ENCODE measurements around the gene NR2F6. TPM values are rescaled to one million over a fixed set of nuclear protein-coding genes. Genes with fewer than 3 reads are reported as not detected.
"Not testable (repeated sequence)": the region's sequence is repeated elsewhere in the genome, so short reads cannot be mapped to it uniquely, and the experiment has no call there.

NR2F6 gene
- total RNA-seq, 4 donors from 2014 or later = 42.1 to 217 (median 142) TPM

- H3K4me1 ChIP-seq = no peaks in the 10 kb centered on the region
- H3K27ac ChIP-seq = no peak overlapping the region
- no peak for DNase-seq
- H3K9me3 ChIP-seq = no peaks in the 10 kb centered on the region
- TF ChIP-seq POLR2A (IDR thresholded peaks at IDR 0.05) (no peak), CTCF (IDR thresholded peaks at IDR 0.05) (no peak)
- no peaks in the 10 kb centered on the region for H3K27me3 ChIP-seq
- no peak overlapping the region for H3K4me3 ChIP-seq
- peaks cover 0 to 87% (median 0%) of the 10 kb centered on the region in 3 donors for H3K36me3 ChIP-seq
These were observed 49.1 kb downstream of the NR2F6 start for GRCh38 chr19:17196610-17197009.

GRCh38 chr19:17195106-17195505 lies 50.6 kb downstream of the NR2F6 start:
- H3K4me3 ChIP-seq = no peak overlapping the region
- no peaks in the 10 kb centered on the region for H3K4me1 ChIP-seq
- H3K27me3 ChIP-seq = no peaks in the 10 kb centered on the region
- peaks cover 0 to 87% (median 3%) of the 10 kb centered on the region in 3 donors for H3K36me3 ChIP-seq
- no peak overlapping the region for H3K27ac ChIP-seq
- no peak for TF ChIP-seq POLR2A (IDR thresholded peaks at IDR 0.05)
- H3K9me3 ChIP-seq = no peaks in the 10 kb centered on the region
- no peak for DNase-seq

GRCh38 chr19:17194608-17195007 lies 51.1 kb downstream of the NR2F6 start:
- TF ChIP-seq POLR2A (IDR thresholded peaks at IDR 0.05) (no peak), CTCF (IDR thresholded peaks at IDR 0.05) (no peak)
- H3K36me3 ChIP-seq = peaks cover 0 to 87% (median 3%) of the 10 kb centered on the region in 3 donors
- no peaks in the 10 kb centered on the region for H3K9me3 ChIP-seq
- H3K27me3 ChIP-seq = no peaks in the 10 kb centered on the region
- H3K27ac ChIP-seq = no peak overlapping the region
- no peaks in the 10 kb centered on the region for H3K4me1 ChIP-seq
- H3K4me3 ChIP-seq = no peak overlapping the region
- DNase-seq = peak in 1 of 3 donors; percentile 26

GRCh38 chr19:17192751-17193150 lies 53.0 kb downstream of the NR2F6 start:
- Histone ChIP-seq H3K27ac (no peak overlapping the region), H3K27me3 (no peaks in the 10 kb centered on the region), H3K4me3 (no peak overlapping the region), H3K4me1 (no peaks in the 10 kb centered on the region), H3K9me3 (no peaks in the 10 kb centered on the region), H3K36me3 (peaks cover 0 to 93% (median 3%) of the 10 kb centered on the region in 3 donors)
- DNase-seq = no peak
- no peak for TF ChIP-seq POLR2A (IDR thresholded peaks at IDR 0.05)
- no peak for TF ChIP-seq CTCF (IDR thresholded peaks at IDR 0.05)

GRCh38 chr19:17191736-17192135 lies 54.0 kb downstream of the NR2F6 start:
- H3K36me3 ChIP-seq = peaks cover 0 to 96% (median 3%) of the 10 kb centered on the region in 3 donors
- H3K27ac ChIP-seq, H3K27me3 ChIP-seq, H3K4me1 ChIP-seq, H3K4me3 ChIP-seq, DNase-seq, H3K9me3 ChIP-seq: not testable (repeated sequence)

- no peaks in the 10 kb centered on the region for H3K27me3 ChIP-seq
- H3K4me3 ChIP-seq = no peak overlapping the region
- H3K27ac ChIP-seq = no peak overlapping the region
- no peak for DNase-seq
- peaks cover 0 to 5% (median 4%) of the 10 kb centered on the region in 4 donors for H3K4me1 ChIP-seq
- peaks cover 0 to 83% (median 0%) of the 10 kb centered on the region in 3 donors for H3K36me3 ChIP-seq
- H3K9me3 ChIP-seq = no peaks in the 10 kb centered on the region
- TF ChIP-seq POLR2A (IDR thresholded peaks at IDR 0.05) (no peak), CTCF (IDR thresholded peaks at IDR 0.05) (no peak)
These were observed 60.1 kb downstream of the NR2F6 start for GRCh38 chr19:17185590-17185989.

- peak in 2 of 3 donors; percentile 74 to 75 for DNase-seq
- Histone ChIP-seq H3K36me3 (peaks cover 0 to 76% (median 0%) of the 10 kb centered on the region in 3 donors), H3K27me3 (no peaks in the 10 kb centered on the region)
These were observed 61.3 kb downstream of the NR2F6 start for GRCh38 chr19:17184371-17184841.

More at GRCh38 chr19:17184371-17184841, 61.3 kb downstream of the NR2F6 start:
- Histone ChIP-seq H3K4me3 (peak overlapping the region in 1 of 4 donors; percentile 33), H3K4me1 (peaks cover 0 to 5% (median 4%) of the 10 kb centered on the region in 4 donors), H3K27ac (peak overlapping the region; percentile 31 to 81 (median 54)), H3K9me3 (no peaks in the 10 kb centered on the region)
- no peak for TF ChIP-seq POLR2A (IDR thresholded peaks at IDR 0.05)
- TF ChIP-seq CTCF (IDR thresholded peaks at IDR 0.05) = no peak

All from Peyer's patch (tissue), 4 donors.